ENCODE results near the gene SYNGR4.

DNA sequence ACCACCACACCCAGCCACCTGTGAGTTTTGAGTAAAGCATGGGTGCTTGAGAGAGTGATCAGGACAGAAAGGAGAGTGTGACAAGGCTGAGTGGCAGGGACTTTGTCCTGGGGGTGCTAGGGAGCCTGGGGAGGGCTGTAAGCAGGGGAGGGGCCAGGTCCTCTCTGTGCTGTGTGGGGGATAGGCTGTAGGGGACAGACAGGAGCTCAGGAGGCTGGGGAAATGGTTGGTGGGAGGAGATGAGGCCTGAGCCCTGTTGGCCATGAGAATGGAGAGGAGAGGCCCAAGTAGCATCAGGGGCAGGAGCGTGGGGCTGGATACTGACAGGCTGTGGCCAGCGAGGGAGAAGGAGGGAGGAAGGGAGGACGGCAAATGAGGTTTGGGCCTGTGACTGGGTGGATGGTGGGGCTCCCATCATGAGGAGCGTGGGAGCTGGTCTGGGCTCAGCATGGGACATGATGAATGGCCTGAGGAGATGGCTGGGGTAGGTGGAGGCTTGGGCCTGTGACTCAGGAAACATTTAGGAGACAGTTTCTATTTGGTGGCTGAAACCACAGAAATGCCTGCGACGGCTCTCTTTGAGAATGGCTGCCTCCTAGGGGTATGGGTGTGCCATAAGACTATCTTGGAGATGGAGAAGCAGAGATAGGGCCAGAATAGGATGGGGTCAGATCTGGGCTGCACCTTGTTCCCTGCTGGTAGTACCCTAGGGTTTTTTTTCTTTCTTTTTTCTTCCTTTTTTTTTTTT is 54.3 kb downstream of the SYNGR4 start:
- TF ChIP-seq, protein P1, sequence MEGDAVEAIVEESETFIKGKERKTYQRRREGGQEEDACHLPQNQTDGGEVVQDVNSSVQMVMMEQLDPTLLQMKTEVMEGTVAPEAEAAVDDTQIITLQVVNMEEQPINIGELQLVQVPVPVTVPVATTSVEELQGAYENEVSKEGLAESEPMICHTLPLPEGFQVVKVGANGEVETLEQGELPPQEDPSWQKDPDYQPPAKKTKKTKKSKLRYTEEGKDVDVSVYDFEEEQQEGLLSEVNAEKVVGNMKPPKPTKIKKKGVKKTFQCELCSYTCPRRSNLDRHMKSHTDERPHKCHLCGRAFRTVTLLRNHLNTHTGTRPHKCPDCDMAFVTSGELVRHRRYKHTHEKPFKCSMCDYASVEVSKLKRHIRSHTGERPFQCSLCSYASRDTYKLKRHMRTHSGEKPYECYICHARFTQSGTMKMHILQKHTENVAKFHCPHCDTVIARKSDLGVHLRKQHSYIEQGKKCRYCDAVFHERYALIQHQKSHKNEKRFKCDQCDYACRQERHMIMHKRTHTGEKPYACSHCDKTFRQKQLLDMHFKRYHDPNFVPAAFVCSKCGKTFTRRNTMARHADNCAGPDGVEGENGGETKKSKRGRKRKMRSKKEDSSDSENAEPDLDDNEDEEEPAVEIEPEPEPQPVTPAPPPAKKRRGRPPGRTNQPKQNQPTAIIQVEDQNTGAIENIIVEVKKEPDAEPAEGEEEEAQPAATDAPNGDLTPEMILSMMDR (IDR thresholded peaks at IDR 0.05), result no peak
- TF ChIP-seq POLR2A (IDR thresholded peaks at IDR 0.05), result no peak

All from Peyer's patch (tissue), 4 donors.